ENCODE measurements around the gene CD48. TPM values are rescaled to one million over a fixed set of nuclear protein-coding genes. Genes with fewer than 3 reads are reported as not detected.

Gene CD48
- polyA plus RNA-seq (2013, experiment 1 of 2) = 0.70 TPM
- polyA plus RNA-seq (2013, experiment 2 of 2) = 0.57 TPM

GRCh38 chr1:160711602-160712311, at the start of gene CD48:
TSS of gene CD48 (minus strand) at chr1:160711822. CDS start at chr1:160711763, 59 bp downstream.
- Histone ChIP-seq H3K27me3 (ENCODE audit: insufficient read depth, low read length) (no peaks in the 10 kb centered on the region), H3K36me3 (ENCODE audit: insufficient read depth, low read length) (no peaks in the 10 kb centered on the region), H3K4me3 (ENCODE audit: low read length) (no peak within 1 kb of the TSS), H3K4me1 (ENCODE audit: insufficient read depth, low read length) (no peaks in the 10 kb centered on the region), H3K9ac (ENCODE audit: low read depth, low read length) (no peak within 1 kb of the TSS), H3K9me3 (ENCODE audit: insufficient read depth, low read depth, low read length) (no peaks in the 10 kb centered on the region), H3K27ac (ENCODE audit: low read depth, low read length) (no peak within 1 kb of the TSS)
- 88% methylated on average over 9 of the region's 9 CpGs for WGBS

- H3K9ac ChIP-seq (ENCODE audit: low read depth, low read length) = no peak overlapping the region
- H3K4me1 ChIP-seq (ENCODE audit: insufficient read depth, low read length) = no peaks in the 10 kb centered on the region
- no peaks in the 10 kb centered on the region for H3K36me3 ChIP-seq (ENCODE audit: insufficient read depth, low read length)
- H3K27me3 ChIP-seq (ENCODE audit: insufficient read depth, low read length) = no peaks in the 10 kb centered on the region
- no peaks in the 10 kb centered on the region for H3K9me3 ChIP-seq (ENCODE audit: insufficient read depth, low read depth, low read length)
- H3K27ac ChIP-seq (ENCODE audit: low read depth, low read length) = no peak overlapping the region
- 94% methylated on average over 4 of the region's 4 CpGs for WGBS
- no peak overlapping the region for H3K4me3 ChIP-seq (ENCODE audit: low read length)
Observed at GRCh38 chr1:160761046-160761445, 49.4 kb upstream of the CD48 start.

- Histone ChIP-seq H3K27me3 (ENCODE audit: insufficient read depth, low read length) (no peaks in the 10 kb centered on the region), H3K27ac (ENCODE audit: low read depth, low read length) (no peak overlapping the region), H3K9ac (ENCODE audit: low read depth, low read length) (no peak overlapping the region), H3K4me3 (ENCODE audit: low read length) (no peak overlapping the region), H3K4me1 (ENCODE audit: insufficient read depth, low read length) (no peaks in the 10 kb centered on the region), H3K9me3 (ENCODE audit: insufficient read depth, low read depth, low read length) (no peaks in the 10 kb centered on the region), H3K36me3 (ENCODE audit: insufficient read depth, low read length) (no peaks in the 10 kb centered on the region)
Observed at GRCh38 chr1:160759740-160760139, 48.1 kb upstream of the CD48 start.

- H3K9me3 ChIP-seq (ENCODE audit: insufficient read depth, low read depth, low read length) = no peaks in the 10 kb centered on the region
- 97% methylated on average over 2 of the region's 2 CpGs for whole genome bisulfite sequencing
- no peaks in the 10 kb centered on the region for H3K27me3 ChIP-seq (ENCODE audit: insufficient read depth, low read length)
- H3K9ac ChIP-seq (ENCODE audit: low read depth, low read length) = no peak overlapping the region
- no peak overlapping the region for H3K4me3 ChIP-seq (ENCODE audit: low read length)
- no peaks in the 10 kb centered on the region for H3K4me1 ChIP-seq (ENCODE audit: insufficient read depth, low read length)
- no peak overlapping the region for H3K27ac ChIP-seq (ENCODE audit: low read depth, low read length)
- H3K36me3 ChIP-seq (ENCODE audit: insufficient read depth, low read length) = no peaks in the 10 kb centered on the region
Observed at GRCh38 chr1:160758521-160758920, 46.9 kb upstream of the CD48 start.

- H3K27ac ChIP-seq (ENCODE audit: low read depth, low read length) = no peak overlapping the region
- H3K9me3 ChIP-seq (ENCODE audit: insufficient read depth, low read depth, low read length) = no peaks in the 10 kb centered on the region
- H3K9ac ChIP-seq (ENCODE audit: low read depth, low read length) = no peak overlapping the region
- no peaks in the 10 kb centered on the region for H3K27me3 ChIP-seq (ENCODE audit: insufficient read depth, low read length)
- WGBS = 94% methylated on average over 2 of the region's 2 CpGs
- no peak overlapping the region for H3K4me3 ChIP-seq (ENCODE audit: low read length)
- H3K36me3 ChIP-seq (ENCODE audit: insufficient read depth, low read length) = no peaks in the 10 kb centered on the region
- no peaks in the 10 kb centered on the region for H3K4me1 ChIP-seq (ENCODE audit: insufficient read depth, low read length)
Observed at GRCh38 chr1:160756849-160757201, 45.2 kb upstream of the CD48 start.

GRCh38 chr1:160755911-160756848, 44.6 kb upstream of the CD48 start:
- Histone ChIP-seq H3K4me1 (ENCODE audit: insufficient read depth, low read length) (no peaks in the 10 kb centered on the region), H3K27ac (ENCODE audit: low read depth, low read length) (no peak overlapping the region), H3K36me3 (ENCODE audit: insufficient read depth, low read length) (no peaks in the 10 kb centered on the region), H3K9ac (ENCODE audit: low read depth, low read length) (no peak overlapping the region), H3K9me3 (ENCODE audit: insufficient read depth, low read depth, low read length) (no peaks in the 10 kb centered on the region), H3K27me3 (ENCODE audit: insufficient read depth, low read length) (no peaks in the 10 kb centered on the region), H3K4me3 (ENCODE audit: low read length) (no peak overlapping the region)
- WGBS = 89% methylated on average over 5 of the region's 5 CpGs

GRCh38 chr1:160755461-160755860, 43.8 kb upstream of the CD48 start:
- WGBS = 96% methylated on average over 2 of the region's 2 CpGs

GRCh38 chr1:160753594-160753993, 42.0 kb upstream of the CD48 start:
- Histone ChIP-seq H3K27me3 (ENCODE audit: insufficient read depth, low read length) (no peaks in the 10 kb centered on the region), H3K4me1 (ENCODE audit: insufficient read depth, low read length) (no peaks in the 10 kb centered on the region), H3K4me3 (ENCODE audit: low read length) (no peak overlapping the region), H3K36me3 (ENCODE audit: insufficient read depth, low read length) (no peaks in the 10 kb centered on the region), H3K9me3 (ENCODE audit: insufficient read depth, low read depth, low read length) (no peaks in the 10 kb centered on the region), H3K9ac (ENCODE audit: low read depth, low read length) (no peak overlapping the region), H3K27ac (ENCODE audit: low read depth, low read length) (no peak overlapping the region)

More at GRCh38 chr1:160755461-160755860, 43.8 kb upstream of the CD48 start:
- Histone ChIP-seq H3K9me3 (ENCODE audit: insufficient read depth, low read depth, low read length) (no peaks in the 10 kb centered on the region), H3K4me3 (ENCODE audit: low read length) (no peak overlapping the region), H3K27ac (ENCODE audit: low read depth, low read length) (no peak overlapping the region), H3K4me1 (ENCODE audit: insufficient read depth, low read length) (no peaks in the 10 kb centered on the region), H3K36me3 (ENCODE audit: insufficient read depth, low read length) (no peaks in the 10 kb centered on the region), H3K9ac (ENCODE audit: low read depth, low read length) (no peak overlapping the region), H3K27me3 (ENCODE audit: insufficient read depth, low read length) (no peaks in the 10 kb centered on the region)

- no peak overlapping the region for H3K4me3 ChIP-seq (ENCODE audit: low read length)
- no peaks in the 10 kb centered on the region for H3K27me3 ChIP-seq (ENCODE audit: insufficient read depth, low read length)
- H3K4me1 ChIP-seq (ENCODE audit: insufficient read depth, low read length) = no peaks in the 10 kb centered on the region
- H3K9me3 ChIP-seq (ENCODE audit: insufficient read depth, low read depth, low read length) = no peaks in the 10 kb centered on the region
- 86% methylated on average over 5 of the region's 5 CpGs for WGBS
- H3K9ac ChIP-seq (ENCODE audit: low read depth, low read length) = no peak overlapping the region
- H3K27ac ChIP-seq (ENCODE audit: low read depth, low read length) = no peak overlapping the region
- no peaks in the 10 kb centered on the region for H3K36me3 ChIP-seq (ENCODE audit: insufficient read depth, low read length)
Observed at GRCh38 chr1:160752924-160753323, 41.3 kb upstream of the CD48 start.

GRCh38 chr1:160752406-160752805, 40.8 kb upstream of the CD48 start:
- WGBS = 91% methylated on average over 3 of the region's 3 CpGs
- no peak overlapping the region for H3K9ac ChIP-seq (ENCODE audit: low read depth, low read length)
- H3K4me3 ChIP-seq (ENCODE audit: low read length) = no peak overlapping the region
- no peak overlapping the region for H3K27ac ChIP-seq (ENCODE audit: low read depth, low read length)
- H3K9me3 ChIP-seq (ENCODE audit: insufficient read depth, low read depth, low read length) = no peaks in the 10 kb centered on the region
- no peaks in the 10 kb centered on the region for H3K36me3 ChIP-seq (ENCODE audit: insufficient read depth, low read length)
- H3K4me1 ChIP-seq (ENCODE audit: insufficient read depth, low read length) = no peaks in the 10 kb centered on the region; the same call in 1 of the 2 replicates
- H3K27me3 ChIP-seq (ENCODE audit: insufficient read depth, low read length) = no peaks in the 10 kb centered on the region

GRCh38 chr1:160750608-160751007, 39.0 kb upstream of the CD48 start:
- WGBS = 86% methylated on average over 2 of the region's 2 CpGs
- H3K27ac ChIP-seq (ENCODE audit: low read depth, low read length) = no peak overlapping the region

More at GRCh38 chr1:160750608-160751007, 39.0 kb upstream of the CD48 start:
- no peaks in the 10 kb centered on the region for H3K9me3 ChIP-seq (ENCODE audit: insufficient read depth, low read depth, low read length)
- H3K36me3 ChIP-seq (ENCODE audit: insufficient read depth, low read length) = no peaks in the 10 kb centered on the region
- H3K4me1 ChIP-seq (ENCODE audit: insufficient read depth, low read length) = peaks cover 6% of the 10 kb centered on the region
- no peak overlapping the region for H3K4me3 ChIP-seq (ENCODE audit: low read length)
- no peak overlapping the region for H3K9ac ChIP-seq (ENCODE audit: low read depth, low read length)
- no peaks in the 10 kb centered on the region for H3K27me3 ChIP-seq (ENCODE audit: insufficient read depth, low read length)
